ENCODE results near the gene THAP8.

The THAP8 gene

GRCh38 chr19:35992907-35993765, 60.9 kb downstream of the THAP8 start:
- no peak for DNase-seq

DNA sequence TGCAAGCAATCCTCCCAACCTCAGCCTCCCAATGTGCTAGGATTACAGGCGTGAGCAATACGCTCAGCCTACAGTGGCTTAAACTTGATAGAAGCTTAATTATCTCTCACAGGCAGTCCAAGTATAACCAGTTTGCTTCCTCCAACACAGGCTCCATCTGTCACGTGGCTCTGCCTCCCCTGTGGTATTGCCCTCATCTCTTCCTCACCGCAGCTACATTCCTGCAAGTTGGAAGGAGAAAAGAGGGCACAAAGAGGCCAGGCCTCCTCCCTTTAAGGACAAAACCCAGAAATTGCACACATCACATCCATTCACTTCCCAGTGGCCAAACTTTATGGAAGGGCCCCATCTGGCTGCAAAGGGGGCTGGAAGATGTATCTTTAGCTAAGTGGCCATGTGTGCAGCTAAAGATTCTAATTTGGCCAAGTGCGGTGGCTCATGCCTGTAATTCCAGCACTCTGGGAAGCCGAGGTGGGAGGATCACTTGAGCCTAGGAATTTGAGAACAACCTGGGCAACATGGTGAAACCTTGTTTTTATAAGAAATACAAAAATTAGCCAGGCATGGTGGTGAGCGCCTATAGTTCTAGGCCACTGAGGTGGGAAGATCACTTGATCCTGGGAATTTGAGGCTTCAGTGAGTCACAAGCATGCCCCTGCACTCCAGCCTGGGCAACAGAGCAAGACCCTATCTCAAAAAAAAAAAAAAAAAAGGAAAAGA, 62.2 kb downstream of the THAP8 start:
- DNase-seq, result no peak

GRCh38 chr19:35990771-35991730, 63.0 kb downstream of the THAP8 start:
- DNase-seq, result no peak

GRCh38 chr19:35990156-35990555, 63.9 kb downstream of the THAP8 start:
- no peak for DNase-seq

- DNase-seq, result no peak
Measured at GRCh38 chr19:35988824-35989223, 65.3 kb downstream of the THAP8 start.

GRCh38 chr19:35987571-35987896, 66.6 kb downstream of the THAP8 start:
- DNase-seq, result no peak

- no peak for DNase-seq
Measured at GRCh38 chr19:35986664-35987570, 67.2 kb downstream of the THAP8 start.

DNA sequence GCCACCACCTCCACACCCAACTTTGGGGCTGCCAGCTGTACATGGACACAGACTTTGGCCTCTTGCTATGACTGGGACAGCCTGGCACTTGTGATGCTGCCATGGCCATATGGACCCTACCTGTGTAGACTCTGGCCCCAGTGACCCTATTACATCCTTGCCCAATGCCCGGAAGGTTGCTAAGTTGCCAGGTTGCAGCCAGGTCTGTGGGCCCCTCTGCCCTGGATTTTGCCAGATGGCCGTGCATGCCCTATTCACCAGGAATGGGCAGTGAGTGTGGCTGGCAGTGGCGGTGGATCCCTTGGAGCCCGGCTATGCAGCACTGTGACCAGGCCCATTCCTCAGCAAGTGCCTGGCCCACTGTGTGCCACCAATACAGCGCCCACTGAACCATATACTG, 68.0 kb downstream of the THAP8 start:
- no peak for DNase-seq
